Esophagus muscularis mucosa (tissue), 4 donors: ENCODE results near the gene SEM1.

ENCODE experiments used
- CTCF ChIP-seq, 3 experiments: fragments of 200-600 bp in 2 of 3; fragments of 450-650 bp in 1 of 3; sonication (generic) in 2 of 3; IDR thresholded peaks; one replicate each; pipeline ENCODE4 v1.5.1; 2017 to 2019; ENCODE audit warnings: antibody characterized with exemption in 3 of 3, mild to moderate bottlenecking in 2 of 3, moderate library complexity in 1 of 3
- EP300 ChIP-seq: sonication (generic); formaldehyde crosslinking; IDR thresholded peaks from one replicate; pipeline ENCODE4 v1.6.1; 2017; ENCODE audit warnings: antibody characterized with exemption
- POLR2A ChIP-seq: fragments of 450-650 bp; IDR thresholded peaks from one replicate; pipeline ENCODE4 v1.6.1; 2017; ENCODE audit warnings: antibody characterized with exemption, moderate library complexity, mild to moderate bottlenecking, low read depth
- POLR2AphosphoS5 ChIP-seq, 2 donors: sonication (generic); formaldehyde crosslinking; IDR thresholded peaks; one replicate each; pipeline ENCODE4 v1.6.1; 2017; ENCODE audit warnings: antibody characterized with exemption in 2 of 2

DNA sequence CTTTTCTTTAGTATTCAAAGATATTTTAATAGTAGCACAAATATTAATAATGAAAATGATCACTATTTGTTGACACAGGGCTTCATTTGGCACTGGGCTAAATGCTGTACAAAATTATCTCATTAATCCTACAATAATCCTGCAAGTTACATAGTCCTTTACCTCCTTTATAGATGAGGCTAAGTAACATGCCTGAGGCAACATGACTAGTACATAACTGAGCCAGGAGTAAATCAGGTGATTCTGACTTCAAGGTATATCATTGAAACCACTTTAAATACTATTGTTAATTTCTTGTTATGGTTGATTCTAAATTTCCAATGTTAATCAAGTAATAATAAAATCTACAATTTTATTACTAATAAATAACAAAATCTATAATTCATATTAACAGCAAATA lies 39.8 kb downstream of the SEM1 start:
- TF ChIP-seq CTCF (IDR thresholded peaks at IDR 0.05): no peak
- no peak for TF ChIP-seq POLR2AphosphoS5 (IDR thresholded peaks at IDR 0.05)
- TF ChIP-seq POLR2A: no peak
- TF ChIP-seq EP300: no peak
